Measurements from ENCODE around the gene KRTAP10-8.
A peak's percentile ranks its signal among the peaks of the same experiment; 100 is the strongest.
"Not testable (repeated sequence)": the region's sequence is repeated elsewhere in the genome, so short reads cannot be mapped to it uniquely, and the experiment has no call there.

The KRTAP10-8 gene

DNA sequence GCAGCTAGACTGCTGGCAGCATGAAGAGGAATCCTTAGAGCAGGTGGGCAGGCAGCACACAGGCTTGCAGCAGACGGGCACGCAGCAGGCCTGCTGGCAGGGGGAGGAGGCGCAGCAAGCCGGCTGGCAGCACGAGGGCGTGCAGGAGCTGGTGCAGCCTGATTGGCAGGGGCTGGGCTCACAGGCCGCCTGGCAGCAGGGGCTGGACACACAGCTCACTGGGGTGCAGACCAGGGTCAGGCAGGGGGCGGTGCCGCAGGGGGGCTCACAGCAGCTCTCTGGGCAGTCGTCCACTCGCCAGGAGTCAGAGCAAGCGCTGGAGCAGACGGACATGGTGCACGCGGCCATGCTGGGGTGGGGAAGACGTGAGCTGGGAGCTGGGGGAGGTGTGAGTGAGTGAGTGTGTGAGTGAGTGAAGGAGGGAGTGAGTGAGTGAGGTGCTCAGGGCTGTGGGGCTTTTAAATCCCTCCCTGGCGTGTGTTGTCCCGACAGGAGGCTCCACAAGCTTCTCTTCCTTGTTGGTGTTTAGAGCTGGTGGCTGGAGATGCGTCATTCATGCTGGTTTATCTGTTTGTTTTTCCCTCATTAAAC is 31.6 kb upstream of the KRTAP10-8 start, which contains the start of gene KRTAP10-5:
TSS of gene KRTAP10-5 (minus strand) at position 374 of the 591 bp plus-strand sequence. CDS start at position 348, 26 bp downstream.
- not testable (repeated sequence) for H3K27me3 ChIP-seq (ENCODE audit: control insufficient read depth in 3 of 3, insufficient read depth in 3 of 3, low read depth in 1 of 3, low read length in 3 of 3); H3K79me1 ChIP-seq (ENCODE audit: low read depth, low read length); H3K9ac ChIP-seq (ENCODE audit: low read depth, low read length, poor library complexity); H3K36me3 ChIP-seq (replicated peaks in 1 of 2; ENCODE audit: control insufficient read depth in 2 of 2, insufficient read depth in 2 of 2, low read length in 2 of 2); H3K27ac ChIP-seq (replicated peaks; ENCODE audit: low read length); H3K4me3 ChIP-seq (ENCODE audit: low read length in 2 of 2); H2AFZ ChIP-seq (ENCODE audit: low read length); H2BK5ac ChIP-seq (ENCODE audit: low read length); H4K8ac ChIP-seq (ENCODE audit: low read depth, low read length); H4K91ac ChIP-seq (ENCODE audit: low read depth, low read length, poor library complexity); H3K4me2 ChIP-seq (ENCODE audit: insufficient read depth, low read length, poor library complexity, severe bottlenecking); H2BK120ac ChIP-seq (ENCODE audit: low read depth, low read length); DNase-seq (ENCODE audit: low spot score); H3K4me1 ChIP-seq (ENCODE audit: control insufficient read depth in 2 of 2, insufficient read depth in 1 of 2, low read depth in 1 of 2, low read length in 2 of 2)
- Histone ChIP-seq H3K4ac (ENCODE audit: low read length) (peak within 1 kb of the TSS; percentile 18), H3K23ac (ENCODE audit: low read depth, low read length, poor library complexity) (peak within 1 kb of the TSS; percentile 70), H2BK15ac (ENCODE audit: low read length) (peak within 1 kb of the TSS; percentile 52), H3K18ac (ENCODE audit: low read length) (peak within 1 kb of the TSS; percentile 61), H2BK12ac (ENCODE audit: low read length) (peak within 1 kb of the TSS; percentile 35), H2AK5ac (ENCODE audit: low read depth, low read length) (peak within 1 kb of the TSS; percentile 89), H3K9me3 (replicated peaks in 1 of 2; ENCODE audit: control insufficient read depth in 2 of 2, insufficient read depth in 1 of 2, low read depth in 1 of 2, low read length in 2 of 2) (peaks cover 9 to 11% of the 10 kb centered on the region in 2 donors), H3K14ac (ENCODE audit: low read length) (peak within 1 kb of the TSS; percentile 51)
- WGBS, 2 donors (ENCODE audit: extremely low coverage in 2 of 2, insufficient read length in 2 of 2, insufficient replicate concordance in 1 of 2): no CpG with 5 or more reads among the region's 19 CpGs

DNA sequence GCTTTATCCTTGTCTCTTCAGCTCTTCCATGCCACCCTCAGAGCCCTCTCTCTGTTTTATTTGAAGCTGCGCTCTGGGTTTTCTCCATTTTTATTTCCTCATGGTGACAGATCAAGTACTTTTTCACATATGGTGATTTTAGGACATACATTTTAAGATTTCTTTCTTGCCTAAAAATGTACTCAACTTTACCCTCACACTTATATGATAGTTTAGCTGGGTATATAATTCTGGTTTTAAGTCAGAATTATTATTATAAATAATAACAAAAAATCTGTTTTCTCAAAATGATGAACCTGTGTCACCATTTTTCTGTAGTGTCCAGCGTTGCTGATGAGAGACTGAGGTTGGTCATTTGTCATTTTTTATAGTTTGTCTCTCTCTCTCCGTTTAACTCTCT is 30.7 kb upstream of the KRTAP10-8 start:
- Histone ChIP-seq H4K8ac (ENCODE audit: low read depth, low read length) (no peak overlapping the region), H2BK120ac (ENCODE audit: low read depth, low read length) (no peak overlapping the region), H3K14ac (ENCODE audit: low read length) (no peak overlapping the region), H3K36me3 (replicated peaks in 1 of 2; ENCODE audit: control insufficient read depth in 2 of 2, insufficient read depth in 2 of 2, low read length in 2 of 2) (no peaks in the 10 kb centered on the region), H2BK15ac (ENCODE audit: low read length) (no peak overlapping the region), H2AFZ (ENCODE audit: low read length) (no peak overlapping the region), H3K9me3 (replicated peaks in 1 of 2; ENCODE audit: control insufficient read depth in 2 of 2, insufficient read depth in 1 of 2, low read depth in 1 of 2, low read length in 2 of 2) (peaks cover 9 to 10% of the 10 kb centered on the region in 2 donors), H2BK12ac (ENCODE audit: low read length) (no peak overlapping the region), H3K79me1 (ENCODE audit: low read depth, low read length) (no peaks in the 10 kb centered on the region), H4K91ac (ENCODE audit: low read depth, low read length, poor library complexity) (no peak overlapping the region), H3K27ac (replicated peaks; ENCODE audit: low read length) (no peak overlapping the region), H3K4ac (ENCODE audit: low read length) (no peak overlapping the region), H3K23ac (ENCODE audit: low read depth, low read length, poor library complexity) (no peak overlapping the region), H3K4me1 (ENCODE audit: control insufficient read depth in 2 of 2, insufficient read depth in 1 of 2, low read depth in 1 of 2, low read length in 2 of 2) (no peaks in the 10 kb centered on the region), H3K9ac (ENCODE audit: low read depth, low read length, poor library complexity) (no peak overlapping the region), H2BK5ac (ENCODE audit: low read length) (no peak overlapping the region), H2AK5ac (ENCODE audit: low read depth, low read length) (no peak overlapping the region), H3K4me3 (ENCODE audit: low read length in 2 of 2) (no peak overlapping the region), H3K18ac (ENCODE audit: low read length) (no peak overlapping the region), H3K4me2 (ENCODE audit: insufficient read depth, low read length, poor library complexity, severe bottlenecking) (no peak overlapping the region), H3K27me3 (ENCODE audit: control insufficient read depth in 3 of 3, insufficient read depth in 3 of 3, low read depth in 1 of 3, low read length in 3 of 3) (peaks cover 0 to 6% (median 0%) of the 10 kb centered on the region in 3 experiments)
- WGBS, 2 donors (ENCODE audit: extremely low coverage in 2 of 2, insufficient read length in 2 of 2, insufficient replicate concordance in 1 of 2): no CpG with 5 or more reads among the region's 3 CpGs
- no peak for DNase-seq (ENCODE audit: low spot score)

DNA sequence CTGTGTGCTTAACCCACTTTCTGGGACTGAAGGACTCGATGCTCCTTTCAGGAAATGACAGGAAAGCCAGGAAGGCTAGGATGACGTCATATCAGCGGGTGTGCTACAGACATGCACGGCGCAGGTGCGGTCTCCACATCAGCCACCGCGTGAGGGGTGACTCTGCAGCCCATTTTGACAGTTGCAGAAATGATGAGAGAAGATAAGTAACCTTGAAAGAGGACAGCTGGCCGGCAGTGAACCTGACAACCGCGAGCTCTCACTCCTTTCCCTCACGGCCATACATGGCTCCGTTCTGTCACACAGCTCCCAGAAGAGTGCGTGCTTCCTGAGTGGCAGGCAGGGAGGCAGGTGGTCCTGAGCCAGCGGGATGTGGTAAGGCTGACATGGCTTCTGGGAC is 29.8 kb upstream of the KRTAP10-8 start:
- Histone ChIP-seq H3K36me3 (replicated peaks in 1 of 2; ENCODE audit: control insufficient read depth in 2 of 2, insufficient read depth in 2 of 2, low read length in 2 of 2) (no peaks in the 10 kb centered on the region), H2BK15ac (ENCODE audit: low read length) (peak overlapping the region; percentile 8), H2BK12ac (ENCODE audit: low read length) (no peak overlapping the region), H3K27me3 (ENCODE audit: control insufficient read depth in 3 of 3, insufficient read depth in 3 of 3, low read depth in 1 of 3, low read length in 3 of 3) (peaks cover 0 to 6% (median 0%) of the 10 kb centered on the region in 3 experiments), H2BK5ac (ENCODE audit: low read length) (no peak overlapping the region), H3K79me1 (ENCODE audit: low read depth, low read length) (no peaks in the 10 kb centered on the region), H3K4ac (ENCODE audit: low read length) (no peak overlapping the region), H3K9ac (ENCODE audit: low read depth, low read length, poor library complexity) (no peak overlapping the region), H4K8ac (ENCODE audit: low read depth, low read length) (no peak overlapping the region), H3K4me1 (ENCODE audit: control insufficient read depth in 2 of 2, insufficient read depth in 1 of 2, low read depth in 1 of 2, low read length in 2 of 2) (no peaks in the 10 kb centered on the region), H3K4me3 (ENCODE audit: low read length in 2 of 2) (no peak overlapping the region), H2AK5ac (ENCODE audit: low read depth, low read length) (no peak overlapping the region), H3K14ac (ENCODE audit: low read length) (no peak overlapping the region), H3K4me2 (ENCODE audit: insufficient read depth, low read length, poor library complexity, severe bottlenecking) (no peak overlapping the region), H3K27ac (replicated peaks; ENCODE audit: low read length) (no peak overlapping the region), H3K9me3 (replicated peaks in 1 of 2; ENCODE audit: control insufficient read depth in 2 of 2, insufficient read depth in 1 of 2, low read depth in 1 of 2, low read length in 2 of 2) (peaks cover 6 to 7% of the 10 kb centered on the region in 2 donors), H3K18ac (ENCODE audit: low read length) (peak overlapping the region; percentile 4), H3K23ac (ENCODE audit: low read depth, low read length, poor library complexity) (no peak overlapping the region), H2AFZ (ENCODE audit: low read length) (no peak overlapping the region), H4K91ac (ENCODE audit: low read depth, low read length, poor library complexity) (no peak overlapping the region), H2BK120ac (ENCODE audit: low read depth, low read length) (no peak overlapping the region)
- no CpG with 5 or more reads among the region's 15 CpGs for WGBS, 2 donors (ENCODE audit: extremely low coverage in 2 of 2, insufficient read length in 2 of 2, insufficient replicate concordance in 1 of 2)
- no peak for DNase-seq (ENCODE audit: low spot score)

DNA sequence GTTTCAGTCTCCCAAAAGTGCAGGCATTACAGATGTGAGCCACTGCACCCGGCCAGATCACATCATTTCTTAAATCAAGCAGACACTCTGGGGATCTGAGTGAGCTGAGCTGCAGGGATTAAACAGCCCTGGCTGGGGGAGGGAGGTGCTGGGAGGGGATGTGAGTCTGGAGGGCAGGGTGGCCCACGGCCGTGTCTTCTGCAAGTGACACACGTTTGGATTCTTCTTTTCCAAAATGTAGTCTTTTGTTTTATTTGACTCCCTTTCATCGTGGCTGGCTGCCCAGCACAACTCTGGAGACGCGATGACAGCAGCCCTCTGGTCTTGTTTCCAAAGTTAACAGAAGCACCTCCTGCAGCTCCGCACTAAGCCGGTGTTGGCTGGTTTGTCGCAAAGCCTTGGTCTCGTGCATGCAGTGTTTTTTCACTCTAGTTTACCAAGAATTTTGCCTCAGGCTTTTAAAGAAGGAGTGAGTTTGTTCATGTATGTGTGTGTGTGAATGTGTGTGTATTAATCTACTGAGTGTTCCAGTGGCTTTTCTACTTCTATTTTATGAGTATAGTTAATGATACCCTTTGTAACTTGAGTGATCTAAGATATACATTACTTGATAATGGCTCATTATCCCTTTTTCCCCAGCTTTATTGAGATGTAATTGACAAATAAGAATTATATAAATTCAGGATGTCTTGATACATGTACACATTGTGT is 28.6 kb upstream of the KRTAP10-8 start:
- Histone ChIP-seq H3K9me3 (replicated peaks in 1 of 2; ENCODE audit: control insufficient read depth in 2 of 2, insufficient read depth in 1 of 2, low read depth in 1 of 2, low read length in 2 of 2) (peaks cover 3 to 6% of the 10 kb centered on the region in 2 donors), H3K27me3 (ENCODE audit: control insufficient read depth in 3 of 3, insufficient read depth in 3 of 3, low read depth in 1 of 3, low read length in 3 of 3) (peaks cover 0 to 6% (median 0%) of the 10 kb centered on the region in 3 experiments), H3K4me3 (ENCODE audit: low read length in 2 of 2) (no peak overlapping the region), H4K8ac (ENCODE audit: low read depth, low read length) (no peak overlapping the region), H3K27ac (replicated peaks; ENCODE audit: low read length) (no peak overlapping the region), H3K9ac (ENCODE audit: low read depth, low read length, poor library complexity) (no peak overlapping the region), H2BK5ac (ENCODE audit: low read length) (no peak overlapping the region), H2BK120ac (ENCODE audit: low read depth, low read length) (no peak overlapping the region), H4K91ac (ENCODE audit: low read depth, low read length, poor library complexity) (no peak overlapping the region), H2BK15ac (ENCODE audit: low read length) (no peak overlapping the region), H3K23ac (ENCODE audit: low read depth, low read length, poor library complexity) (no peak overlapping the region), H3K36me3 (replicated peaks in 1 of 2; ENCODE audit: control insufficient read depth in 2 of 2, insufficient read depth in 2 of 2, low read length in 2 of 2) (no peaks in the 10 kb centered on the region), H2AK5ac (ENCODE audit: low read depth, low read length) (no peak overlapping the region), H3K18ac (ENCODE audit: low read length) (peak overlapping the region; percentile 40), H3K14ac (ENCODE audit: low read length) (no peak overlapping the region), H3K4me2 (ENCODE audit: insufficient read depth, low read length, poor library complexity, severe bottlenecking) (peak overlapping the region; percentile 29), H3K79me1 (ENCODE audit: low read depth, low read length) (no peaks in the 10 kb centered on the region), H3K4me1 (ENCODE audit: control insufficient read depth in 2 of 2, insufficient read depth in 1 of 2, low read depth in 1 of 2, low read length in 2 of 2) (no peaks in the 10 kb centered on the region), H2AFZ (ENCODE audit: low read length) (peak overlapping the region; percentile 75), H2BK12ac (ENCODE audit: low read length) (no peak overlapping the region), H3K4ac (ENCODE audit: low read length) (no peak overlapping the region)
- DNase-seq (ENCODE audit: low spot score): peak; percentile 26
- WGBS, 2 donors (ENCODE audit: extremely low coverage in 2 of 2, insufficient read length in 2 of 2, insufficient replicate concordance in 1 of 2): no CpG with 5 or more reads among the region's 11 CpGs
